ENCODE data around the gene STAB1. TPM values are rescaled to one million over a fixed set of nuclear protein-coding genes. Genes with fewer than 3 reads are reported as not detected.
A peak's percentile ranks its signal among the peaks of the same experiment; 100 is the strongest.

STAB1 gene
- total RNA-seq, 3 donors from 2014 or later (not counting 1 experiment from before 2014, with no cell fraction given), result 1.8 to 26.5 (median 5.9) TPM

DNA sequence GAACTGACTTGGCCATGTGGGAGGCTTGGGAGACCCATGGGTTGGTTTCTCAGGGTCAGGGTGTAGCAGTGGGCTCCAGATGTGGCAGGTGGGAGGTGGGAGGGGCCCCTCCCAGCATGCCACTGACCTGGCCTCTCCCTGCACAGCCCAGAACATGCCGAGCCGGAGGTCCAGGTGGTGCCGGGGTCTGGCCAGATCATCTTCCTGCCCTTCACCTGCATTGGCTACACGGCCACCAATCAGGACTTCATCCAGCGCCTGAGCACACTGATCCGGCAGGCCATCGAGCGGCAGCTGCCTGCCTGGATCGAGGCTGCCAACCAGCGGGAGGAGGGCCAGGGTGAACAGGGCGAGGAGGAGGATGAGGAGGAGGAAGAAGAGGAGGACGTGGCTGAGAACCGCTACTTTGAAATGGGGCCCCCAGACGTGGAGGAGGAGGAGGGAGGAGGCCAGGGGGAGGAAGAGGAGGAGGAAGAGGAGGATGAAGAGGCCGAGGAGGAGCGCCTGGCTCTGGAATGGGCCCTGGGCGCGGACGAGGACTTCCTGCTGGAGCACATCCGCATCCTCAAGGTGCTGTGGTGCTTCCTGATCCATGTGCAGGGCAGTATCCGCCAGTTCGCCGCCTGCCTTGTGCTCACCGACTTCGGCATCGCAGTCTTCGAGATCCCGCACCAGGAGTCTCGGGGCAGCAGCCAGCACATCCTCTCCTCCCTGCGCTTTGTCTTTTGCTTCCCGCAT is 7.9 kb upstream of the STAB1 start:
- H3K27ac Mint-ChIP-seq, result peak overlapping the region in 1 of 2 donors; percentile 38
- H3K9me3 Mint-ChIP-seq, result no peaks in the 10 kb centered on the region
- intact Hi-C loops (cut with micrococcal nuclease), result no loop called here
- Histone ChIP-seq H3K4me1 (ENCODE audit: control insufficient read depth, insufficient read depth, low read length) (peaks cover 12% of the 10 kb centered on the region), H3K27me3 (ENCODE audit: control insufficient read depth, insufficient read depth, low read length) (no peaks in the 10 kb centered on the region), H3K27ac (ENCODE audit: low read length) (no peak overlapping the region), H3K4me3 (ENCODE audit: low read length) (no peak overlapping the region), H3K36me3 (ENCODE audit: control insufficient read depth, insufficient read depth, low read length) (peaks cover 63% of the 10 kb centered on the region), H3K9me3 (ENCODE audit: control insufficient read depth, insufficient read depth, low read length) (no peaks in the 10 kb centered on the region)
- no peaks in the 10 kb centered on the region for H3K36me3 Mint-ChIP-seq
- TF ChIP-seq, protein P1, sequence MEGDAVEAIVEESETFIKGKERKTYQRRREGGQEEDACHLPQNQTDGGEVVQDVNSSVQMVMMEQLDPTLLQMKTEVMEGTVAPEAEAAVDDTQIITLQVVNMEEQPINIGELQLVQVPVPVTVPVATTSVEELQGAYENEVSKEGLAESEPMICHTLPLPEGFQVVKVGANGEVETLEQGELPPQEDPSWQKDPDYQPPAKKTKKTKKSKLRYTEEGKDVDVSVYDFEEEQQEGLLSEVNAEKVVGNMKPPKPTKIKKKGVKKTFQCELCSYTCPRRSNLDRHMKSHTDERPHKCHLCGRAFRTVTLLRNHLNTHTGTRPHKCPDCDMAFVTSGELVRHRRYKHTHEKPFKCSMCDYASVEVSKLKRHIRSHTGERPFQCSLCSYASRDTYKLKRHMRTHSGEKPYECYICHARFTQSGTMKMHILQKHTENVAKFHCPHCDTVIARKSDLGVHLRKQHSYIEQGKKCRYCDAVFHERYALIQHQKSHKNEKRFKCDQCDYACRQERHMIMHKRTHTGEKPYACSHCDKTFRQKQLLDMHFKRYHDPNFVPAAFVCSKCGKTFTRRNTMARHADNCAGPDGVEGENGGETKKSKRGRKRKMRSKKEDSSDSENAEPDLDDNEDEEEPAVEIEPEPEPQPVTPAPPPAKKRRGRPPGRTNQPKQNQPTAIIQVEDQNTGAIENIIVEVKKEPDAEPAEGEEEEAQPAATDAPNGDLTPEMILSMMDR (IDR thresholded peaks at IDR 0.05), result no peak
- peaks cover 0 to 4% of the 10 kb centered on the region in 2 donors for H3K4me1 Mint-ChIP-seq
- no peak overlapping the region for H3K4me3 Mint-ChIP-seq
- ATAC-seq, result no peak
- DNase-seq, result no peak
- no peaks in the 10 kb centered on the region for H3K27me3 Mint-ChIP-seq (ENCODE audit: low read depth in 2 of 2)
- 95% methylated on average over 31 of the region's 31 CpGs for WGBS (ENCODE audit: insufficient coverage)

DNA sequence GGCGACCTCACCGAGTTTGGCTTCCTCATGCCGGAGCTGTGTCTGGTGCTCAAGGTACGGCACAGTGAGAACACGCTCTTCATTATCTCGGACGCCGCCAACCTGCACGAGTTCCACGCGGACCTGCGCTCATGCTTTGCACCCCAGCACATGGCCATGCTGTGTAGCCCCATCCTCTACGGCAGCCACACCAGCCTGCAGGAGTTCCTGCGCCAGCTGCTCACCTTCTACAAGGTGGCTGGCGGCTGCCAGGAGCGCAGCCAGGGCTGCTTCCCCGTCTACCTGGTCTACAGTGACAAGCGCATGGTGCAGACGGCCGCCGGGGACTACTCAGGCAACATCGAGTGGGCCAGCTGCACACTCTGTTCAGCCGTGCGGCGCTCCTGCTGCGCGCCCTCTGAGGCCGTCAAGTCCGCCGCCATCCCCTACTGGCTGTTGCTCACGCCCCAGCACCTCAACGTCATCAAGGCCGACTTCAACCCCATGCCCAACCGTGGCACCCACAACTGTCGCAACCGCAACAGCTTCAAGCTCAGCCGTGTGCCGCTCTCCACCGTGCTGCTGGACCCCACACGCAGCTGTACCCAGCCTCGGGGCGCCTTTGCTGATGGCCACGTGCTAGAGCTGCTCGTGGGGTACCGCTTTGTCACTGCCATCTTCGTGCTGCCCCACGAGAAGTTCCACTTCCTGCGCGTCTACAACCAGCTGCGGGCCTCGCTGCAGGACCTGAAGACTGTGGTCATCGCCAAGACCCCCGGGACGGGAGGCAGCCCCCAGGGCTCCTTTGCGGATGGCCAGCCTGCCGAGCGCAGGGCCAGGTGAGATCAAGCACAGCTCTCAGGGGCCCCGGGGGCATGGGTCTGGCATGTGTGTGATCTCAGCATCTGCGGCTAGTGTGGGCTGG is 7.1 kb upstream of the STAB1 start:
- Mint-ChIP-seq H3K4me1 (no peaks in the 10 kb centered on the region), H3K36me3 (no peaks in the 10 kb centered on the region), H3K9me3 (no peaks in the 10 kb centered on the region), H3K4me3 (no peak overlapping the region), H3K27me3 (ENCODE audit: low read depth in 2 of 2) (no peaks in the 10 kb centered on the region), H3K27ac (peak overlapping the region in 1 of 2 donors; percentile 38)
- Histone ChIP-seq H3K27ac (ENCODE audit: low read length) (no peak overlapping the region), H3K27me3 (ENCODE audit: control insufficient read depth, insufficient read depth, low read length) (no peaks in the 10 kb centered on the region), H3K9me3 (ENCODE audit: control insufficient read depth, insufficient read depth, low read length) (no peaks in the 10 kb centered on the region), H3K36me3 (ENCODE audit: control insufficient read depth, insufficient read depth, low read length) (peaks cover 64% of the 10 kb centered on the region), H3K4me1 (ENCODE audit: control insufficient read depth, insufficient read depth, low read length) (peaks cover 12% of the 10 kb centered on the region), H3K4me3 (ENCODE audit: low read length) (no peak overlapping the region)
- intact Hi-C loops (cut with micrococcal nuclease), result no loop called here
- 97% methylated on average over 58 of the region's 59 CpGs for WGBS (ENCODE audit: insufficient coverage)
- TF ChIP-seq, protein P1 (IDR thresholded peaks at IDR 0.05), result no peak
- no peak for DNase-seq
- ATAC-seq, result no peak

DNA sequence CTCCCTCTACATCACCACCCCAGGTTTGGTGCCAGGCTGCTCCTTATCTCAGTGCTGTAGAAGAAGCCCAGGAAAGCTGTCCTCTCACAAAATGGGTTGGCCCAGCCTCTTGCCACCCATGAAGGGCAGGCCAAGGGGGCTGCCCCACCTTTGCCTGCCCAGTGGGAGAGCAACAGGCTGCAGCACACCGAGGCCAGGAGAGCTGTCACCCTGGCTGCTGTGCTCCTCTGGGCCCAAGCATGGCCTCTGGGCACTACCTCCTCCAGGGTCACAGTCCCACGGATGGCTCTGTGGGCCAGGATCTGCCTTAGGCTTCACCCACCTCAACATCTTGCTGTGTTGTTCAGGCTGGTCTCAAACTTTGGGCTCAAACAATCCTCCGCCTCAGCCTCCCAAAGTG is 6.4 kb upstream of the STAB1 start:
- no peak overlapping the region for H3K27ac Mint-ChIP-seq
- Histone ChIP-seq H3K4me3 (ENCODE audit: low read length) (no peak overlapping the region), H3K4me1 (ENCODE audit: control insufficient read depth, insufficient read depth, low read length) (peaks cover 12% of the 10 kb centered on the region), H3K27ac (ENCODE audit: low read length) (no peak overlapping the region), H3K36me3 (ENCODE audit: control insufficient read depth, insufficient read depth, low read length) (peaks cover 60% of the 10 kb centered on the region), H3K9me3 (ENCODE audit: control insufficient read depth, insufficient read depth, low read length) (no peaks in the 10 kb centered on the region), H3K27me3 (ENCODE audit: control insufficient read depth, insufficient read depth, low read length) (no peaks in the 10 kb centered on the region)
- no peaks in the 10 kb centered on the region for H3K4me1 Mint-ChIP-seq
- intact Hi-C loops (cut with micrococcal nuclease), result no loop called here
- no peaks in the 10 kb centered on the region for H3K27me3 Mint-ChIP-seq (ENCODE audit: low read depth in 2 of 2)
- ATAC-seq (no peak), DNase-seq (no peak)
- no peak overlapping the region for H3K4me3 Mint-ChIP-seq
- H3K36me3 Mint-ChIP-seq, result no peaks in the 10 kb centered on the region
- H3K9me3 Mint-ChIP-seq, result no peaks in the 10 kb centered on the region
- TF ChIP-seq, protein P1 (IDR thresholded peaks at IDR 0.05), result no peak
- WGBS (ENCODE audit: insufficient coverage), result 98% methylated on average over 3 of the region's 3 CpGs

All from natural killer cell (primary cell).